ENCODE data around the gene LDLRAD4. TPM values are rescaled to one million over a fixed set of nuclear protein-coding genes. Genes with fewer than 3 reads are reported as not detected.
A peak's percentile ranks its signal among the peaks of the same experiment; 100 is the strongest.

The LDLRAD4 gene
- total and polyA plus RNA-seq, 2 donors (not counting 1 experiment from before 2014, with no cell fraction given) = 13.9 to 35.7 TPM

- peaks cover 11 to 27% of the 10 kb centered on the region in 2 donors for H3K4me1 ChIP-seq (ENCODE audit: control insufficient read depth in 2 of 2, insufficient read depth in 2 of 2, low read length in 2 of 2)
- peaks cover 24% of the 10 kb centered on the region for H3K4me1 Mint-ChIP-seq
- H3K9ac ChIP-seq (ENCODE audit: low read length) = no peak overlapping the region
- DNase-seq (peak; percentile 46), ATAC-seq (ENCODE audit: low read depth) (peak; percentile 29)
- H3K4me3 ChIP-seq (ENCODE audit: control extremely low read depth in 1 of 5, extremely low read depth in 1 of 5, insufficient read depth in 1 of 5, low read depth in 2 of 5, low read length in 4 of 5) = no peak overlapping the region
- ChIA-PET CTCF (no interaction called here), POLR2A (no interaction called here)
- peak overlapping the region; percentile 40 to 66 for H3K27ac ChIP-seq (ENCODE audit: low read length in 2 of 2)
- no peaks in the 10 kb centered on the region for H4K20me1 ChIP-seq (ENCODE audit: control insufficient read depth, insufficient read depth, low read length, poor library complexity, severe bottlenecking)
- H3K4me2 ChIP-seq (replicated peaks; ENCODE audit: low read depth, low read length, poor library complexity, severe bottlenecking) = peak overlapping the region; percentile 43
- H2AFZ ChIP-seq (ENCODE audit: insufficient read depth, low read depth, low read length, poor library complexity, severe bottlenecking) = no peak overlapping the region
- no peak for TF ChIP-seq EZH2 (IDR thresholded peaks at IDR 0.05; ENCODE audit: borderline replicate concordance, insufficient read depth, low read depth, low read length, poor library complexity, severe bottlenecking)
- TF ChIP-seq CTCF (IDR thresholded peaks at IDR 0.05) = no peak
- peak overlapping the region; percentile 70 for H3K27ac Mint-ChIP-seq
- 5% methylated on average over 3 of the region's 10 CpGs for WGBS (ENCODE audit: insufficient coverage)
- H3K9me3 Mint-ChIP-seq (ENCODE audit: insufficient read depth) = no peaks in the 10 kb centered on the region
- no peaks in the 10 kb centered on the region for H3K36me3 ChIP-seq (replicated peaks in 1 of 2; ENCODE audit: control extremely low read depth in 1 of 2, control insufficient read depth in 1 of 2, extremely low read depth in 1 of 2, insufficient read depth in 2 of 2, low read length in 1 of 2)
- H3K27me3 Mint-ChIP-seq = no peaks in the 10 kb centered on the region
- peak overlapping the region; percentile 62 for H3K4me3 Mint-ChIP-seq
- H3K9me3 ChIP-seq (ENCODE audit: control extremely low read depth in 1 of 3, control insufficient read depth in 2 of 3, insufficient read depth in 1 of 3, low read length in 2 of 3) = peaks cover 0 to 3% (median 0%) of the 10 kb centered on the region in 3 donors
- H3K27me3 ChIP-seq (replicated peaks in 1 of 4; ENCODE audit: control extremely low read depth in 1 of 4, control insufficient read depth in 3 of 4, insufficient read depth in 4 of 4, low read length in 3 of 4) = no peaks in the 10 kb centered on the region
- intact Hi-C loops (cut with micrococcal nuclease) = no loop called here
- H3K79me2 ChIP-seq (ENCODE audit: control insufficient read depth, insufficient read depth, low read length) = no peaks in the 10 kb centered on the region
These were observed 153.3 kb downstream of the LDLRAD4 start for GRCh38 chr18:13371689-13372418.

- Mint-ChIP-seq H3K27me3 (no peaks in the 10 kb centered on the region), H3K27ac (peak overlapping the region; percentile 70), H3K4me3 (no peak overlapping the region), H3K4me1 (peaks cover 31% of the 10 kb centered on the region), H3K9me3 (ENCODE audit: insufficient read depth) (no peaks in the 10 kb centered on the region)
- peaks cover 11 to 27% of the 10 kb centered on the region in 2 donors for H3K4me1 ChIP-seq (ENCODE audit: control insufficient read depth in 2 of 2, insufficient read depth in 2 of 2, low read length in 2 of 2)
- H3K9me3 ChIP-seq (ENCODE audit: control extremely low read depth in 1 of 3, control insufficient read depth in 2 of 3, insufficient read depth in 1 of 3, low read length in 2 of 3) = peaks cover 0 to 3% (median 0%) of the 10 kb centered on the region in 3 donors
- intact Hi-C loops (cut with micrococcal nuclease) = no loop called here
- ChIA-PET CTCF (interaction anchor here (1.6 kb wide), 1 partner anchor 9 kb away, joined by 4 read pairs; no protein-coding TSS in a partner anchor), POLR2A (no interaction called here)
- no peak overlapping the region for H2AFZ ChIP-seq (ENCODE audit: insufficient read depth, low read depth, low read length, poor library complexity, severe bottlenecking)
- no peak for DNase-seq
- H4K20me1 ChIP-seq (ENCODE audit: control insufficient read depth, insufficient read depth, low read length, poor library complexity, severe bottlenecking) = no peaks in the 10 kb centered on the region
- H3K36me3 ChIP-seq (replicated peaks in 1 of 2; ENCODE audit: control extremely low read depth in 1 of 2, control insufficient read depth in 1 of 2, extremely low read depth in 1 of 2, insufficient read depth in 2 of 2, low read length in 1 of 2) = no peaks in the 10 kb centered on the region
- peak overlapping the region; percentile 43 for H3K4me2 ChIP-seq (replicated peaks; ENCODE audit: low read depth, low read length, poor library complexity, severe bottlenecking)
- H3K9ac ChIP-seq (ENCODE audit: low read length) = no peak overlapping the region
- no peaks in the 10 kb centered on the region for H3K27me3 ChIP-seq (replicated peaks in 1 of 4; ENCODE audit: control extremely low read depth in 1 of 4, control insufficient read depth in 3 of 4, insufficient read depth in 4 of 4, low read length in 3 of 4)
- no peaks in the 10 kb centered on the region for H3K79me2 ChIP-seq (ENCODE audit: control insufficient read depth, insufficient read depth, low read length)
- ATAC-seq (ENCODE audit: low read depth) = no peak
- 97% methylated on average over 7 of the region's 8 CpGs for WGBS (ENCODE audit: insufficient coverage)
- TF ChIP-seq EZH2 (IDR thresholded peaks at IDR 0.05; ENCODE audit: borderline replicate concordance, insufficient read depth, low read depth, low read length, poor library complexity, severe bottlenecking) = no peak
- no peak for TF ChIP-seq CTCF (IDR thresholded peaks at IDR 0.05)
- H3K27ac ChIP-seq (ENCODE audit: low read length in 2 of 2) = peak overlapping the region; percentile 40 to 66
- H3K4me3 ChIP-seq (ENCODE audit: control extremely low read depth in 1 of 5, extremely low read depth in 1 of 5, insufficient read depth in 1 of 5, low read depth in 2 of 5, low read length in 4 of 5) = no peak overlapping the region
These were observed 154.0 kb downstream of the LDLRAD4 start for GRCh38 chr18:13372531-13372951.
